ENCODE measurements around the gene RPTOR.
"Not testable (repeated sequence)": the region's sequence is repeated elsewhere in the genome, so short reads cannot be mapped to it uniquely, and the experiment has no call there.

GRCh38 chr17:80743973-80744372, 199.3 kb downstream of the RPTOR start:
- TF ChIP-seq, protein P1, sequence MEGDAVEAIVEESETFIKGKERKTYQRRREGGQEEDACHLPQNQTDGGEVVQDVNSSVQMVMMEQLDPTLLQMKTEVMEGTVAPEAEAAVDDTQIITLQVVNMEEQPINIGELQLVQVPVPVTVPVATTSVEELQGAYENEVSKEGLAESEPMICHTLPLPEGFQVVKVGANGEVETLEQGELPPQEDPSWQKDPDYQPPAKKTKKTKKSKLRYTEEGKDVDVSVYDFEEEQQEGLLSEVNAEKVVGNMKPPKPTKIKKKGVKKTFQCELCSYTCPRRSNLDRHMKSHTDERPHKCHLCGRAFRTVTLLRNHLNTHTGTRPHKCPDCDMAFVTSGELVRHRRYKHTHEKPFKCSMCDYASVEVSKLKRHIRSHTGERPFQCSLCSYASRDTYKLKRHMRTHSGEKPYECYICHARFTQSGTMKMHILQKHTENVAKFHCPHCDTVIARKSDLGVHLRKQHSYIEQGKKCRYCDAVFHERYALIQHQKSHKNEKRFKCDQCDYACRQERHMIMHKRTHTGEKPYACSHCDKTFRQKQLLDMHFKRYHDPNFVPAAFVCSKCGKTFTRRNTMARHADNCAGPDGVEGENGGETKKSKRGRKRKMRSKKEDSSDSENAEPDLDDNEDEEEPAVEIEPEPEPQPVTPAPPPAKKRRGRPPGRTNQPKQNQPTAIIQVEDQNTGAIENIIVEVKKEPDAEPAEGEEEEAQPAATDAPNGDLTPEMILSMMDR (IDR thresholded peaks at IDR 0.05; ENCODE audit: low read depth, low read length): not testable (repeated sequence)
- not testable (repeated sequence) for TF ChIP-seq EZH2phosphoT487 (IDR thresholded peaks at IDR 0.05; ENCODE audit: low read depth)
